NCI-H69 (cell line): ENCODE results near the gene GRK5.
"Not testable (repeated sequence)": the region's sequence is repeated elsewhere in the genome, so short reads cannot be mapped to it uniquely, and the experiment has no call there.

ENCODE experiments used
- DNase-seq: peaks from one replicate; lab custom pipeline; 2025; lab: John Stamatoyannopoulos, UW

Gene GRK5

DNA sequence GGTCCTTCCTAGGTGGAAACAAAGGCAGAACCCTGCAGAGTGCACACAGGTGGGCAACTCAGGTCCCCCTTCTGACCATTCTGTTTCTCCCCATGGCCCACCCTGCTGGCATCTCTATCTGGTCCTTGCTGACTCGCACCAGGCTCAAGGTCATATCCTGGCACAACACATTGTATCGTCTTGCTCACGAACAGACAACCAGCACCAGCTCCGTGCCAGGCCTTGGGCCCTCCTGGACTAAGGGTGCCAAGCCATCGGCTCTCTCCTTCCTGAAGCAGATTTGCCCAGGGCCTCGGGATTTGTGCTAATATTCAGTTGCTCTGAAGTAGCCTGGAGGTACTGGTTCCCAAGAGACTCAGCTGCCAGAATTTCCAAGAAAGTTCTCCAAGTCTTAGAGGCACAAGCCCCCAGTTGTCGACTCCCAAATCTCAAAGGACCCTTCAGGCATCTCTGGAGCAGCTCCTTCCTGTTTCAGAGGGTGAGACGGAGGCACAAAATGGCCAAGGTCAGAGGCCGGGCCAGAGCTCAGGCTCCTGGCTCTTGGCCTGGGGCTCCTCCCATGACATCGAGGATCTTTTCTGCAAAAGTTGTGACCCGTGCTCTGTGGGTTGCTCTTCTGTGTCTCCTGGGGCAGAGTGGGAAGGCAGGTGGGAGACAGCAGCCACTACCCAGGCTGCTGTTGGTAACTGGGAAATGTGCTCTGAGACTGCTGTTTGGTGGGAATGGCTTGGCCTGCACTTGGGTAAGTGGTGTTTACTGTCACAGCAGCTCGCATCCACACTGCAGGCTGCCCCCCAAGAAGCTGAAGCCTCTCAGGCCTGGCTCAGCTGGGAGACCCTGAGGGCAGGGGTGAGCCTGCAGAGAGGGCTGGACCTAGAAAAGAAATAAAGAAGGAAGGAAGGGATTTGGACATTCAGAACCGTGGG lies 213.8 kb downstream of the GRK5 start:
- no peak for DNase-seq

- peak; percentile 77 for DNase-seq
These were observed 214.7 kb downstream of the GRK5 start for GRCh38 chr10:119421891-119422681.

GRCh38 chr10:119422682-119423509 lies 215.5 kb downstream of the GRK5 start:
- no peak for DNase-seq

- no peak for DNase-seq
These were observed 216.3 kb downstream of the GRK5 start for GRCh38 chr10:119423510-119424257.

GRCh38 chr10:119424258-119424975 lies 217.0 kb downstream of the GRK5 start:
- DNase-seq, result no peak

DNA sequence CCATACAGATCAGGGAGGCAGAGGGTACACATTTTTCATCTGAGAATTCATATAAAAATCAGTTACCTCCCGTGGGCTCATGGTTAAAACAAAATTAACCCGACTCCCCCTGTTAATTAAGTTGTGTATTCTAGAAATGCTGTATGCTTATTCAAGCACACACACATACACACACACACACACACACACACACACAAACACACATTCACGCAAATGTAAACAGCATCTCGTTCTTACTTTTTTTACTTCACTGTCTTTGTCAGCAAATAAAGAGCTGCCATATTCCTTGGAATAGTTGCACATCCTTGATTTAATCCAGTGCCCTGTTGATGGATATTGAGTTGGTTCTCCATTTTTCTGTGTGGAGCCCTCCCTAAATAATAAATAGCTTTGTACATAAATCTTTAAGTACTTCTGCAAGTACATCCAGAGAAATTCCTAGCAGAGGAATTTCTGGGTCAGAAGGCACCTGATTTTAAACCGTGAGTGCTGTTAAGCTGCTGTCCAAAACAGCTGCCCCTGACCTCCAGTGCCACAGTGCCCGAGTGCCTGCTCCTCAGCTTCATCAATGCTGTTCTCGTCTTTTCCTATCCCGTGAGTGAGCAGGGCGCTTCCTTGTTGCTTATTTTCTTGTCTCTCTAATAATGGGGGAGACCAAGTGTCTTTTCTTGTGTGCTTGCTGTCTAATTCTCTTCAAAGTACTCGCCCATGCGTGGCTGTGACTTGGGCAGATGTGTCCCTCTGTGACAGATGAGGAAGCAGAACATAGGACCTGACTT lies 217.9 kb downstream of the GRK5 start:
- no peak for DNase-seq

- DNase-seq, result no peak
These were observed 218.5 kb downstream of the GRK5 start for GRCh38 chr10:119425881-119426170.

DNA sequence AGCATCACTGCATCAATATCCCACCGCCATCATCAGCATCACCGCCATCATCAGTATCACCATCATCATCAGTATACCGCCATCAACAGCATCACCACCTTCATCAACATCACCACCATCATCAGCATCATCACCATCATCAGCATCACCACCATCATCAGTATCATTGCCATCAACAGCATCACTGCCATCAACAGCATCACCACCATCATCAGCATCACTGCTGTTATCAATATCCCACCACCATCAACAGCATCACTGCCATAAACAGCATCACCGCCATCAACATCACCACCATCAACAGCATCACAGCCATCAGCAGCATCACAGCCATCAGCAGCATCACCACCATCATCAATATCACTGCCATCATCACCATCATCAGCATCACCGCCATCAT lies 219.3 kb downstream of the GRK5 start:
- DNase-seq, result no peak

DNA sequence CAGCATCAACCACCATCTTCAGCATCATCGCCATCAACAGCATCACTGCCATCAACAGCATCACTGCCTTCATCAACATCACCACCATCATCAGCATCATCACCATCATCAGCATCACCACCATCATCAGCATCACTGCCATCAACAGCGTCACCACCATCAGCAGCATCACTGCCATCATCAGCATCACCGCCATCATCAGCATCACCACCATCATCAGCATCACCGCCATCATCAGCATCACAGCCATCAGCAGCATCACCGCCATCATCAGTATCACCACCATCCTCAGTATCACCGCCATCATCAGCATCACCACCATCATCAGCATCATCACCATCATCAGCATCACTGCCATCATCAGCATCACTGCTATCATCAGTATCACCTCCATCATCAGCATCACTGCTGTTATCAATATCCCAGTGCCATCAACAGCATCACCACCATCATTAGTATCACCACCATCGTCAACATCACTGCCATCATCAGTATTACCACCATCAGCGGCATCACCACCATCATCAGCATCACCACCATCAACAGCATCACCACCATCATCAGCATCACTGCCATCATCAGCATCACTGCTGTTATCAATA lies 220.0 kb downstream of the GRK5 start:
- no peak for DNase-seq

GRCh38 chr10:119428789-119429188 lies 221.4 kb downstream of the GRK5 start:
- DNase-seq, result no peak

GRCh38 chr10:119429771-119430170 lies 222.4 kb downstream of the GRK5 start:
- DNase-seq, result no peak

- DNase-seq, result no peak
These were observed 223.8 kb downstream of the GRK5 start for GRCh38 chr10:119431034-119431772.

DNA sequence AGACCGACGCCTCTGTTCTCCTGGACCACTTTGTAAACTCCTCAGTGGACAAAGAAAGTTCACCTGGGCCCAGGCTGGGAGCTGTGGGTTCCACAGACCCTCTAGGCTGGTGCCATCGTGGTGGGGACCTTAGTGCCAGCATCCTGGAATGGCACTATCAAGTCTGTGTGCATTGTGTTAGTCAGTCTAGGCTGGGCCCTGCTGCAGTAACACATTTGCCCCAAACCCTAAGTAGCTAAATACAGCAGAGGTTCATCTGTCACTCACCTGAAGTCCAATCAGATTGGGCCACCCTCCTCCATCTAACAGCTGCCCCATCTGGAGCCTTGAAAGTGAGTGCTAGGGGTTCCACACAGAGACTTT lies 224.4 kb downstream of the GRK5 start:
- DNase-seq, result no peak

GRCh38 chr10:119434942-119435341 lies 227.6 kb downstream of the GRK5 start:
- DNase-seq, result not testable (repeated sequence)

DNA sequence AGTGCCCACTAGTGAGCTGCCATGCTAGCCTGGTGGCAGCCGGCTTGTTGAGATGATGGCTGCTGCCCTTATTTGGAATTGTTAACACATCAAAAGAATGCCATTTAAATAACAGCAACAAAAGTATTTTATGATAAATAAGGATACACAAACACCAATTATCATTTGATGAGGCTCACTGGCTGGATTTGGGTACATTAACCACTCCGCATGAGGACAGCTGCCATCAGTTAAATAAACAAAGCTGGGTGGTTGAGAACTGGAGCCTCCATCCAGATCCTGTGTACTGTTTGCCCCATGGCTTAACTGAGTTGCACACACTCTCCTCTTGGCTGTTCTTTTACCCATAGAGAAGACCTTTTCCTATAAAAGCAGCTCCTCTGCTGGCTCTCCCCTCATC lies 231.3 kb downstream of the GRK5 start:
- DNase-seq, result no peak

- DNase-seq, result no peak
These were observed 232.6 kb downstream of the GRK5 start for GRCh38 chr10:119439922-119440321.

DNA sequence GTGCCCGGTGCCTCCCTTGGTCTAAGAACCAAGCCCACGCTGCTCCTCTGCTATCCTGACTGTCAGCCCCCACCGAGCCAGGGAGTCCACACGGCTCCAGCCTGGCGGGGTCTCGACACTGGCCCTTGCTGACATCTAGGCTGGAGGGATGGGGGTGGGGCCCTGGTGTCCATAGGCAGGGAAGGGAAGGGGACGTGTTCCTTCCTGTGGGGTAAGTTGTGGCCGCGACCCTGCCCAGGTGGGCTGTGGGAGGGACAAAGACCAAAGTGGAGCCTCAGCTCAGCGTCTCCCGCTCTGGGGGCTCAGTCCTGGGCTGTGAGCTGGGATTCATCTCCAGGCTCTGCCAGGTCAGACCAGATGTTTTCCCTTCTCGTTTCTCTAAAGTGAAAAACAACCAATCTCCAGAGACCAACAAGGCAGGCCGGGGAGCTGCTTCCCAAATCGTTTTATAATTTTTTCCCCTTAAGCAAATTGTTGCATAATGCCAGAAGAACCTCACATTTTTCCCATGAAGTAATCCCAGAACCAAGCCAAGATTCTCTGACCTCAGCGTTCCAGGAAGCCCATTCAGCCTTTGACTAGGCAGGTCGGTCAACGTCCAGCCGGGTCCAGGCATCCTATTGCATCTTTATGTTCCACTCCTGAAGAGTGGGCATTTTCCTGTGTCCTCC lies 233.9 kb downstream of the GRK5 start:
- no peak for DNase-seq

GRCh38 chr10:119441921-119442757 lies 234.8 kb downstream of the GRK5 start:
- DNase-seq, result peak; percentile 22
